K562 (cell line): ENCODE data around the gene SEMA4F. TPM values are rescaled to one million over a fixed set of nuclear protein-coding genes. Genes with fewer than 3 reads are reported as not detected.

ENCODE experiments used
- CREBBP ChIP-seq: IDR thresholded peaks from one replicate; pipeline ENCODE4 v1.6.1; 2012; ENCODE audit warnings: low read depth, mild to moderate bottlenecking, control low read depth, inconsistent platforms, low read length
- NFE2 ChIP-seq: IDR thresholded peaks from 2 replicates; pipeline ENCODE4 v1.6.1; 2014; ENCODE audit warnings: antibody characterized with exemption, low read depth
- NFIC ChIP-seq: fragments of 450-650 bp; IDR thresholded peaks from 2 replicates; pipeline ENCODE4 v1.6.1; 2017; ENCODE audit warnings: mild to moderate bottlenecking, inconsistent platforms
- PATZ1 ChIP-seq: fragments of 250-450 bp; sonication (Bioruptor Pico); IDR thresholded peaks from 2 replicates; pipeline ENCODE4 v1.5.0; 2020; ENCODE audit warnings: mild to moderate bottlenecking, borderline replicate concordance
- PHF20 ChIP-seq: fragments of 450-650 bp; IDR thresholded peaks from 2 replicates; pipeline ENCODE4 v1.6.1; 2018; ENCODE audit not compliant: partially characterized antibody
- SLC30A9 ChIP-seq: fragments of 250-450 bp; sonication (Bioruptor Pico); IDR thresholded peaks from 2 replicates; pipeline ENCODE4 v1.8.0; 2022; ENCODE audit warnings: mild to moderate bottlenecking, moderate library complexity
- SREBF2 ChIP-seq: sonication (generic); formaldehyde crosslinking; IDR thresholded peaks from 2 replicates; pipeline ENCODE4 v1.4.0; 2020; ENCODE audit warnings: mild to moderate bottlenecking, missing genetic modification reagents
- TAF9B ChIP-seq: fragments of 450-650 bp; IDR thresholded peaks from 2 replicates; pipeline ENCODE4 v1.6.1; 2018; ENCODE audit warnings: mild to moderate bottlenecking; ENCODE audit not compliant: partially characterized antibody
- TEAD4 ChIP-seq, 2 experiments: sonication (generic) in 1 of 2; formaldehyde crosslinking in 1 of 2; IDR thresholded peaks; 2 replicates each; pipeline versions ENCODE4 v1.6.1 to v1.8.0; 2012 to 2022; ENCODE audit warnings: borderline replicate concordance in 1 of 2, inconsistent platforms in 1 of 2, low read length in 1 of 2, mild to moderate bottlenecking in 1 of 2, missing genetic modification reagents in 1 of 2
- TOE1 ChIP-seq, 2 experiments: fragments of 450-650 bp in 1 of 2; sonication (generic) in 1 of 2; formaldehyde crosslinking in 1 of 2; IDR thresholded peaks; 2 replicates each; pipeline versions ENCODE4 v1.7.1 to v1.8.0; 2016 to 2022; ENCODE audit warnings: borderline replicate concordance in 2 of 2, mild to moderate bottlenecking in 2 of 2, antibody characterized with exemption in 1 of 2, inconsistent platforms in 1 of 2, low read depth in 1 of 2, missing genetic modification reagents in 1 of 2, moderate library complexity in 1 of 2
- TRIM24 ChIP-seq, 2 experiments: fragments of 450-650 bp; IDR thresholded peaks; 2 replicates each; pipeline ENCODE4 v1.6.1; 2016
- ZFPM2 ChIP-seq: fragments of 250-450 bp; sonication (Bioruptor Pico); IDR thresholded peaks from 2 replicates; pipeline ENCODE4 v1.5.1; 2022; ENCODE audit warnings: mild to moderate bottlenecking
- ZNF175 ChIP-seq: fragments of 200-800 bp; sonication (Bioruptor generic); IDR thresholded peaks from 2 replicates; pipeline ENCODE4 v1.6.1; 2016; ENCODE audit warnings: low read depth, mild to moderate bottlenecking, missing genetic modification characterization, missing compliant biosample characterization
- ZNF239 ChIP-seq: fragments of 250-450 bp; sonication (Bioruptor Pico); IDR thresholded peaks from 2 replicates; pipeline ENCODE4 v1.4.0; 2020; ENCODE audit warnings: mild to moderate bottlenecking
- ZNF316 ChIP-seq: fragments of 450-650 bp; IDR thresholded peaks from 2 replicates; pipeline ENCODE4 v1.6.1; 2016
- ZNF436 ChIP-seq: fragments of 250-450, 450-650 bp; sonication (Bioruptor Pico); formaldehyde crosslinking; IDR thresholded peaks from 2 replicates; pipeline ENCODE4 v1.7.0; 2020; ENCODE audit warnings: mild to moderate bottlenecking
- ZNF778 ChIP-seq: fragments of 450-650 bp; formaldehyde crosslinking; IDR thresholded peaks from 2 replicates; pipeline ENCODE4 v1.4.0; 2020; ENCODE audit warnings: mild to moderate bottlenecking, moderate library complexity
- ZNF830 ChIP-seq: fragments of 250-450 bp; sonication (Bioruptor Pico); IDR thresholded peaks from 2 replicates; pipeline ENCODE4 v1.5.0; 2021; ENCODE audit warnings: mild to moderate bottlenecking
- polyA plus RNA-seq, 8 experiments: library from polyadenylated mRNA; depleted of rRNA in 4 of 8; stranded (reverse) in 5 of 8; unstranded in 3 of 8; fragments of >200 nt; fragmentation: Nextera tagmentation in 2 of 8; fragmentation: Illumina TruSeq in 1 of 8; extraction: Ambion mirVana in 2 of 8; extraction: Trizol in 1 of 8; gene quantifications; 2 replicates each; pipeline versions ENCODE4 v1.2.1 to v1.2.3, GENCODE V29; 2011 to 2014; ENCODE audit warnings: inconsistent platforms in 1 of 8, missing spikeins in 1 of 8
- total RNA-seq, 7 experiments: library from RNA; depleted of rRNA in 6 of 7; stranded (reverse); fragments of >200 nt in 6 of 7; fragmentation: Illumina TruSeq in 2 of 7; extraction: Trizol in 2 of 7; gene quantifications; 2 replicates each; pipeline versions ENCODE4 v1.2.1 to v1.2.3, GENCODE V29; 2011 to 2021; ENCODE audit warnings: low replicate concordance in 1 of 7
- TF ChIP-seq, protein P1 (sequence below), 2 experiments: fragments of 200-800 bp in 1 of 2; sonication (Bioruptor generic) in 1 of 2; sonication (generic) in 1 of 2; formaldehyde crosslinking in 1 of 2; IDR thresholded peaks in 1 of 2; conservative IDR thresholded peaks in 1 of 2; 2 replicates each; pipeline versions ENCODE4 v1.5.0 to v1.6.1; 2016 to 2020; ENCODE audit warnings: missing compliant biosample characterization in 1 of 2, missing genetic modification characterization in 1 of 2, missing genetic modification reagents in 1 of 2
- TF ChIP-seq, protein P2 (sequence below): fragments of 450-650 bp; IDR thresholded peaks from 2 replicates; pipeline ENCODE4 v1.6.1; 2018; ENCODE audit warnings: mild to moderate bottlenecking, low read depth; ENCODE audit not compliant: partially characterized antibody
- TF ChIP-seq, protein P3 (sequence below): fragments of 450-650 bp; formaldehyde crosslinking; IDR thresholded peaks from 2 replicates; pipeline ENCODE4 v1.4.0; 2022; ENCODE audit warnings: missing genetic modification characterization

The SEMA4F gene
- total and polyA plus RNA-seq, 9 of the 15 experiments (the other 6 are each of a cell fraction or from before 2014, with no cell fraction given) = 0.08 to 1.6 (median 0.33) TPM

GRCh38 chr2:74625658-74626425 lies 28.2 kb upstream of the SEMA4F start (continued):
- TF ChIP-seq ZNF175 (CRISPR knock-in tag) (0 out of 2 replicates have a peak, but pooled peaks have one; percentile 48), TEAD4 (IDR thresholded peaks at IDR 0.05; ENCODE audit: low read length) (peak; percentile 17; the same call in 1 of the 2 replicates), TEAD4 (CRISPR knock-in tag; IDR thresholded peaks at IDR 0.05; ENCODE audit: borderline replicate concordance) (no peak), ZNF239 (peak; percentile 23; the same call in 1 of the 2 replicates), CREBBP (no peak), ZNF316 (peak; percentile 69; the same call in 1 of the 2 replicates), ZNF436 (CRISPR knock-in tag) (no peak), ZNF830 (CRISPR knock-in tag) (no peak), PHF20 (no peak), SLC30A9 (CRISPR knock-in tag) (no peak), NFE2 (peak; percentile 83), TOE1 (IDR thresholded peaks at IDR 0.05; ENCODE audit: borderline replicate concordance) (no peak), TOE1 (CRISPR knock-in tag; IDR thresholded peaks at IDR 0.05; ENCODE audit: borderline replicate concordance, low read depth) (no peak), TRIM24 (IDR thresholded peaks at IDR 0.05) (peak; percentile 72 to 75; a peak in 3 of 4 replicates), TAF9B (no peak), PATZ1 (no peak), ZFPM2 (CRISPR knock-in tag) (no peak), SREBF2 (no peak), NFIC (no peak), ZNF778 (no peak)
- TF ChIP-seq, protein P1, sequence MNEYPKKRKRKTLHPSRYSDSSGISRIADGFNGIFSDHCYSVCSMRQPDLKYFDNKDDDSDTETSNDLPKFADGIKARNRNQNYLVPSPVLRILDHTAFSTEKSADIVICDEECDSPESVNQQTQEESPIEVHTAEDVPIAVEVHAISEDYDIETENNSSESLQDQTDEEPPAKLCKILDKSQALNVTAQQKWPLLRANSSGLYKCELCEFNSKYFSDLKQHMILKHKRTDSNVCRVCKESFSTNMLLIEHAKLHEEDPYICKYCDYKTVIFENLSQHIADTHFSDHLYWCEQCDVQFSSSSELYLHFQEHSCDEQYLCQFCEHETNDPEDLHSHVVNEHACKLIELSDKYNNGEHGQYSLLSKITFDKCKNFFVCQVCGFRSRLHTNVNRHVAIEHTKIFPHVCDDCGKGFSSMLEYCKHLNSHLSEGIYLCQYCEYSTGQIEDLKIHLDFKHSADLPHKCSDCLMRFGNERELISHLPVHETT (CRISPR knock-in tag; conservative IDR thresholded peaks at IDR 0.05 in 1 of 2, IDR thresholded peaks at IDR 0.05 in 1 of 2) = peak in 1 of 2 experiments; percentile 78; a peak in 2 of 4 replicates
- TF ChIP-seq, protein P2, sequence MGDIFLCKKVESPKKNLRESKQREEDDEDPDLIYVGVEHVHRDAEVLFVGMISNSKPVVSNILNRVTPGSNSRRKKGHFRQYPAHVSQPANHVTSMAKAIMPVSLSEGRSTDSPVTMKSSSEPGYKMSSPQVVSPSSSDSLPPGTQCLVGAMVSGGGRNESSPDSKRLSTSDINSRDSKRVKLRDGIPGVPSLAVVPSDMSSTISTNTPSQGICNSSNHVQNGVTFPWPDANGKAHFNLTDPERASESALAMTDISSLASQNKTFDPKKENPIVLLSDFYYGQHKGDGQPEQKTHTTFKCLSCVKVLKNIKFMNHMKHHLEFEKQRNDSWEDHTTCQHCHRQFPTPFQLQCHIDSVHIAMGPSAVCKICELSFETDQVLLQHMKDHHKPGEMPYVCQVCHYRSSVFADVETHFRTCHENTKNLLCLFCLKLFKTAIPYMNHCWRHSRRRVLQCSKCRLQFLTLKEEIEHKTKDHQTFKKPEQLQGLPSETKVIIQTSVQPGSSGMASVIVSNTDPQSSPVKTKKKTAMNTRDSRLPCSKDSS = no peak
- TF ChIP-seq, protein P3, sequence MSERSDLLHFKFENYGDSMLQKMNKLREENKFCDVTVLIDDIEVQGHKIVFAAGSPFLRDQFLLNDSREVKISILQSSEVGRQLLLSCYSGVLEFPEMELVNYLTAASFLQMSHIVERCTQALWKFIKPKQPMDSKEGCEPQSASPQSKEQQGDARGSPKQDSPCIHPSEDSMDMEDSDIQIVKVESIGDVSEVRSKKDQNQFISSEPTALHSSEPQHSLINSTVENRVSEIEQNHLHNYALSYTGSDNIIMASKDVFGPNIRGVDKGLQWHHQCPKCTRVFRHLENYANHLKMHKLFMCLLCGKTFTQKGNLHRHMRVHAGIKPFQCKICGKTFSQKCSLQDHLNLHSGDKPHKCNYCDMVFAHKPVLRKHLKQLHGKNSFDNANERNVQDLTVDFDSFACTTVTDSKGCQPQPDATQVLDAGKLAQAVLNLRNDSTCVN (CRISPR knock-in tag) = no peak
